DOHH2 (cell line): Measurements from ENCODE around the gene ATP9B.

Experiments
- H3F3A ChIP-seq: fragments of 200-600 bp; sonication (generic), shearing (Covaris generic); 2 replicates; pipeline ENCODE4 v1.6.0; 2016; ENCODE audit warnings: antibody characterized with exemption, mild to moderate bottlenecking; ENCODE audit not compliant: control insufficient read depth, insufficient read depth
- H3K27ac ChIP-seq: fragments of 200-600 bp; sonication (generic); 2 replicates; pipeline ENCODE4 v1.5.1; 2014; ENCODE audit warnings: low read depth, mild to moderate bottlenecking, low read length, moderate library complexity
- H3K27me3 ChIP-seq: fragments of 200-600 bp; sonication (generic); 2 replicates; pipeline ENCODE4 v1.6.1; 2014; ENCODE audit warnings: mild to moderate bottlenecking, low read length, mixed read lengths; ENCODE audit not compliant: control insufficient read depth
- H3K36me3 ChIP-seq: fragments of 200-600 bp; sonication (generic); 2 replicates; pipeline ENCODE4 v1.6.1; 2014; ENCODE audit warnings: mild to moderate bottlenecking, low read length, moderate library complexity, mixed read lengths; ENCODE audit not compliant: control insufficient read depth
- H3K4me1 ChIP-seq: fragments of 200-600 bp; sonication (generic); 2 replicates; pipeline ENCODE4 v1.6.1; 2014; ENCODE audit warnings: mild to moderate bottlenecking, low read length, mixed read lengths; ENCODE audit not compliant: control insufficient read depth
- H3K4me2 ChIP-seq: fragments of 200-600 bp; sonication (generic); 2 replicates; pipeline ENCODE4 v1.6.0; 2014; ENCODE audit warnings: mild to moderate bottlenecking, low read length, moderate library complexity
- H3K4me3 ChIP-seq: fragments of 200-600 bp; sonication (generic); 2 replicates; pipeline ENCODE4 v1.5.1; 2014; ENCODE audit warnings: mild to moderate bottlenecking, low read length, mixed read lengths
- H3K79me2 ChIP-seq: fragments of 200-600 bp; sonication (generic); 2 replicates; pipeline ENCODE4 v1.6.1; 2014; ENCODE audit warnings: mild to moderate bottlenecking, low read length, mixed read lengths; ENCODE audit not compliant: control insufficient read depth
- H3K9me2 ChIP-seq: fragments of 200-600 bp; sonication (generic); replicated peaks from 2 replicates; pipeline ENCODE4 v1.6.1; 2014; ENCODE audit warnings: mild to moderate bottlenecking, low read length, mixed read lengths; ENCODE audit not compliant: control insufficient read depth
- H3K9me3 ChIP-seq: fragments of 200-600 bp; sonication (generic); 2 replicates; pipeline ENCODE4 v1.6.1; 2014; ENCODE audit warnings: antibody characterized with exemption, low read length, mixed read lengths; ENCODE audit not compliant: control insufficient read depth, insufficient read depth
- H4K20me1 ChIP-seq: fragments of 200-600 bp; sonication (generic); 2 replicates; pipeline ENCODE4 v1.6.0; 2014; ENCODE audit warnings: low read depth, mild to moderate bottlenecking, antibody characterized with exemption, low read length, moderate library complexity; ENCODE audit not compliant: control insufficient read depth, insufficient read depth
- CTCF ChIP-seq: fragments of 200-600 bp; sonication (generic); IDR thresholded peaks from one replicate; pipeline ENCODE4 v1.5.1; 2014; ENCODE audit warnings: antibody characterized with exemption, mild to moderate bottlenecking, low read depth, low read length; ENCODE audit not compliant: poor library complexity, severe bottlenecking
- EZH2phosphoT487 ChIP-seq: fragments of 200-600 bp; sonication (generic); IDR thresholded peaks from 2 replicates; pipeline ENCODE4 v1.6.1; 2017; ENCODE audit warnings: borderline replicate concordance, mild to moderate bottlenecking, antibody characterized with exemption, low read length, moderate library complexity, mixed read lengths

ATP9B gene

GRCh38 chr18:79321625-79322405, 252.6 kb downstream of the ATP9B start:
- no peaks in the 10 kb centered on the region for H3K79me2 ChIP-seq
- no peak overlapping the region for H3K4me2 ChIP-seq
- H4K20me1 ChIP-seq: no peaks in the 10 kb centered on the region
- no peak overlapping the region for H3K27ac ChIP-seq
- TF ChIP-seq CTCF (no peak), EZH2phosphoT487 (no peak)
- H3F3A ChIP-seq: no peaks in the 10 kb centered on the region
- H3K36me3 ChIP-seq: no peaks in the 10 kb centered on the region
- no peaks in the 10 kb centered on the region for H3K27me3 ChIP-seq
- no peaks in the 10 kb centered on the region for H3K4me1 ChIP-seq
- peaks cover 6% of the 10 kb centered on the region; the same call in 1 of the 2 replicates for H3K9me3 ChIP-seq
- no peaks in the 10 kb centered on the region for H3K9me2 ChIP-seq
- H3K4me3 ChIP-seq: no peak overlapping the region

- Histone ChIP-seq H3K4me2 (no peak overlapping the region), H3K4me1 (no peaks in the 10 kb centered on the region), H3K27ac (no peak overlapping the region), H3K9me2 (no peaks in the 10 kb centered on the region), H3K79me2 (no peaks in the 10 kb centered on the region), H3K27me3 (no peaks in the 10 kb centered on the region), H3K36me3 (no peaks in the 10 kb centered on the region), H3K4me3 (no peak overlapping the region), H3K9me3 (peaks cover 10% of the 10 kb centered on the region; the same call in 1 of the 2 replicates), H3F3A (no peaks in the 10 kb centered on the region), H4K20me1 (no peaks in the 10 kb centered on the region)
- TF ChIP-seq EZH2phosphoT487: no peak
- no peak for TF ChIP-seq CTCF
Observed at GRCh38 chr18:79322441-79322840, 253.2 kb downstream of the ATP9B start.

GRCh38 chr18:79323471-79323870, 254.3 kb downstream of the ATP9B start:
- TF ChIP-seq EZH2phosphoT487 (no peak), CTCF (no peak)
- Histone ChIP-seq H3K4me3 (no peak overlapping the region), H3K4me1 (no peaks in the 10 kb centered on the region), H3F3A (no peaks in the 10 kb centered on the region), H3K79me2 (no peaks in the 10 kb centered on the region), H4K20me1 (no peaks in the 10 kb centered on the region), H3K27ac (no peak overlapping the region), H3K36me3 (no peaks in the 10 kb centered on the region), H3K9me3 (peaks cover 12% of the 10 kb centered on the region; the same call in 1 of the 2 replicates), H3K4me2 (no peak overlapping the region), H3K9me2 (no peaks in the 10 kb centered on the region), H3K27me3 (no peaks in the 10 kb centered on the region)
